SH-SY5Y (cell line): ENCODE data around the gene SLC12A3.

Experiments
- GATA2 ChIP-seq: IDR thresholded peaks from 2 replicates; pipeline ENCODE4 v1.6.1; 2011; ENCODE audit warnings: mild to moderate bottlenecking, low read depth, low read length
- GATA3 ChIP-seq: IDR thresholded peaks from 2 replicates; pipeline ENCODE4 v1.6.1; 2011; ENCODE audit warnings: low read depth, mild to moderate bottlenecking, low read length, moderate library complexity

DNA sequence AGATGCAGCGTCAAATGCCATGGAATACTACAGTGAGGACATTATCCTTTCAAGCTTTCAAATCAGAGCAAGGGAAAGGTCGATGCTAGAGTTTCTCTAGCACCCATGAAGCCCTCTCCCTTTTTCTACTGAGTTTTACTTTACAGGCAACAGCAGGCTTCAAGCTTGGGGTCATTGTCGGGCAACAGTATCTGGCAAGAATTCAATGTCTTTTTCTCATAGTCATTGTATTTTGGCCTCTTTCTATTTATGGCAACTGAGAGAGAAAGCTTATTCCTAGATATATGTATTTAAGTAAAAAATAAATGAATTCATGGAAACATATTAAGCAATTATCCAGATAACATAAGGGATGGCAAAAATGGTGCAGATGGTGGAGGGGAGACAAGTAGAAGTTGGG lies 96.4 kb downstream of the SLC12A3 start:
- TF ChIP-seq GATA3 (no peak), GATA2 (no peak)
